NCI-H526 treated with DMSO at 0.1 percent for 48 hours (cell line): ENCODE measurements around the gene SPOP.
"Not testable (repeated sequence)": the region's sequence is repeated elsewhere in the genome, so short reads cannot be mapped to it uniquely, and the experiment has no call there.

Experiments
- DNase-seq: peaks from one replicate; lab custom pipeline; 2025; lab: John Stamatoyannopoulos, UW

The SPOP gene

GRCh38 chr17:49572806-49573420 is 105.0 kb downstream of the SPOP start:
- DNase-seq: no peak

DNA sequence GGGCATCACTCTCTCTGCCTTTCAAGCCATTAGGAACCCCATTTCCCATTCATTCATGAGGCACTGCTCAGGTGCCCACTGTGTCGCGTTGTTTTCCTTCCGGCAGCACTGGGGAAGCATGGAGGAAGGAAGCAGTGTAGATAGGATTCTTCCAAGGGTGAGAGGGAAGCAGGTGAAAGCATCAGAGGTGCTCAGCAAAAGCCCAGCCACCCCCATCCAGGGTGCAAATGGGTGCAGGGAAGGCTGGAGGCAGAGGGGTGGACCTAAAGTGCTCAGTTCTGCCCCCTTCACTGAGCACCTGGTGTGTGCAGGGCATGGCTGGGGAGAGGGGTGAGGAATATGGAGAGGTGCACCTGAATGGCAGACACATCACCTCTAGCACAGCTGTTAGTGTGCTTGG is 105.7 kb downstream of the SPOP start:
- no peak for DNase-seq

GRCh38 chr17:49571764-49572163 is 106.1 kb downstream of the SPOP start:
- no peak for DNase-seq

GRCh38 chr17:49571283-49571682 is 106.6 kb downstream of the SPOP start:
- DNase-seq: no peak

DNA sequence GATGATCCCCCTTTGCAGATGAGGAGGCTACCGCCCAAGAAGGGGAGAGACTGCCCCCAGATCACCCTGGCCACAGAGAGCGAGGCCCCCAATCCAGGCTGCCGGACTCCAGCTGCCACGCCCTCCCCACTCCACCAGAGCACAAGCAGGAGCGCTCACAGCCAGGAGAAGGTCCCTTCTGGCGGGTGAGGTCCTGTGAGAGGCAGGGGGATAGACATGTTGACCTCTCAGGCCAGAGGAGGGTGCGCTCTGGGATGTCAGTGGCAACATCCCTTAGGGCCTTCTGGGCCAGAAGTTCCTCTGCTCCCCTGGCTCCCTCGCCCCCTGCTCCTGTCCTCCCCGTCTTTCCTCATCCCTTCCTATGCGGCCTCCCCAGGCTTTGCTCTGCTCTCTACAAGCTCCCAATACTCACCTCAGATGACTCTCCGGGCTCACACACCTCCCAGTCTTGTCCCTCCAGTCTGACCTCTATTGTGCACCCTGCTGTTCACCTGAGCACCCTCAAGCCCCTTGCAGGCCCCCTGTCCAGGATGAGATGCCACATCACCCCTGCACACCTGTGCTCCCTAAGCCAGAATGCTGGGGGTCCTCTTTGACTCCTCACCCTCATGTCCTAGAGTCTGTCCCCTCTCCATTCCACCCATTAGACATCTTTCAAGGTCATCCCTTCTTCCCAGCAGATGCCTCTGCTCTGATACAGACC is 107.2 kb downstream of the SPOP start:
- no peak for DNase-seq

DNA sequence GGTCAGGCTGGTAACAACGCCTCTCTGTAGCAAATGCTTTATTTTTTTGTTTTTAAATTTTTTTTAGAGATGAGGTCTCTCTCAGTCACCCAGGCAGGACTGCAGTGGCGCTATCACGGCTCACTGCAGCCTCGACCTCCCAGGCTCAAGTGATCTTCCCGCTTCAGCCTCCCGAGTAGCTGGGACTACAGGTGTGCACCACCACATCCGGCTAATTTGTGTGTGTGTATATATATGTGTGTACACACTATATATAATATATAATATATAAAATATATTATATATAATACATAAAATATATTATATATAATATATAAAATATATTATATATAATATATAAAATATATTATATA is 109.2 kb downstream of the SPOP start:
- not testable (repeated sequence) for DNase-seq

GRCh38 chr17:49567871-49568694 is 109.8 kb downstream of the SPOP start:
- peak; percentile 69 for DNase-seq

DNA sequence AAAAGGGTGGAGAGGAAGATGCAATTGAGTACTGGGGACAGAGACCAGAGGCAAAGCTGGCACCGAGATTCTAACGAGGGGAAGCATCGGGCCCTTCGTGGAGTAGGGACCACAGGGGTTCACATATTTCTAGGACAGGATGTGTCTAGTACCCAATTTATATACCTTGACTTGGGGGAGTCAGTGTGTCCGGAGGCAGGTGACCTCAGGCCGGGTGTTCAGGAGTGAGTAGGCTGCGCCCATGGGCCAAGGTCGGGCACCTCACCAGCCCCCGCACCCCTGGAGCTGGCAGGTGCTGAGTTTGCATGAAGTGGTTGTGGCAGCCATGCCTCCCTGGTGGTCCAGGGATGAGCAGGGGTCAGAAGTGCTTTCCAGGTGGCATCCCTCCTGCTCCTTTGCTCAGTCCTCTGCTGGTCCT is 110.8 kb downstream of the SPOP start:
- DNase-seq: no peak

DNA sequence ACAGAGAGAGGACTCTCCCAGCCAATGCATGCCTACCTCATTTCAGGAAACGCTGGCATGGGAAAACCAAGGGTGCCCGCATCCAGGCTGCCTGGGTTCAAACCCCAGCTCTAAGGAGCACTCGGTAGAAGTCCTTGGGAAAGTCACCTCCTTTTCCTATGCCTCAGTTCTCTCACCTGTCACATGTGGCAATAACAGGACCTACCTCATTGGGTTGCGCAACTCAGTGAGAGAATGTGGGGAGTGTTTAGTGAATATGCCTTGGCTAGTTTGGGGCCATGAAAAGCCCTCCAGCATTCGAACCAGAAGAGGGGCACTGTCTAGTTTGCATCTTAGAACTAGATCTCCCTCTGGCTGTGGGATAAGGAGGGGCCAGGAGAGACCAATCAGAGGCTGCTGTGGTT is 111.2 kb downstream of the SPOP start:
- no peak for DNase-seq

GRCh38 chr17:49565948-49566491 is 111.9 kb downstream of the SPOP start:
- no peak for DNase-seq

- DNase-seq: no peak
These were observed 113.3 kb downstream of the SPOP start for GRCh38 chr17:49564638-49565037.

DNA sequence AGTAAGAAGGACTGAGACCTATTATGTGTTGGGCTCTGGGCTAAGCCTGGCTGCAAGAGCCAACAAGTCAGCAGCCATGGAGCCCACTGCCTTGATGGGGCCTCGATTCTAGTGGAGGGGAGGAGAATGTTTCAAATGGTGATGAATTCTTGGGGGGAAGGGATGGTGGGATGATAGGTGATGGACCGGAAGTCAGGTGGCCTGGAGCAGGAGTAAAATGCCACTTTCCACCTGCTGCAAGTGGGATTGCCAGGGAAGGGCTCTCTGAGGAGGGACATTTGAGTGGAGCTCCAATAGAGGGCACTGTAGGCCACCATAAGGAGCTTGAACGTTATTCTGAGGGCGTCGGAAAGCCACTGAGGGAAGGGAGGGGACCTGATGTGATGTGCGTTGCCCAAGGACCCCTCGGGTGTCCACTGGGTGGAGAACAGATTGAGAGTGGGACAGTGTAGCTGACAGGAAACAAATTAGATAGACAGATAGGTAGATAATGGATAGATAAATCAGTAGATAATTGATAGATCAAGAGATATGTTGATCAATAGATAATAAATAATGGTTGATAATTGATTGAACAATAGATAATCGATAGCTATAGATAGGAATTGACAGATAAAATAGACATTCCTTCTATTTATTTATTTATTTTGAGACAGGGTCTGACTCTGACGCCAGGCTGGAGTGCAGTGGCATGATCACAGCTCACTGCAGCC is 120.4 kb downstream of the SPOP start:
- DNase-seq: peak; percentile 49

DNA sequence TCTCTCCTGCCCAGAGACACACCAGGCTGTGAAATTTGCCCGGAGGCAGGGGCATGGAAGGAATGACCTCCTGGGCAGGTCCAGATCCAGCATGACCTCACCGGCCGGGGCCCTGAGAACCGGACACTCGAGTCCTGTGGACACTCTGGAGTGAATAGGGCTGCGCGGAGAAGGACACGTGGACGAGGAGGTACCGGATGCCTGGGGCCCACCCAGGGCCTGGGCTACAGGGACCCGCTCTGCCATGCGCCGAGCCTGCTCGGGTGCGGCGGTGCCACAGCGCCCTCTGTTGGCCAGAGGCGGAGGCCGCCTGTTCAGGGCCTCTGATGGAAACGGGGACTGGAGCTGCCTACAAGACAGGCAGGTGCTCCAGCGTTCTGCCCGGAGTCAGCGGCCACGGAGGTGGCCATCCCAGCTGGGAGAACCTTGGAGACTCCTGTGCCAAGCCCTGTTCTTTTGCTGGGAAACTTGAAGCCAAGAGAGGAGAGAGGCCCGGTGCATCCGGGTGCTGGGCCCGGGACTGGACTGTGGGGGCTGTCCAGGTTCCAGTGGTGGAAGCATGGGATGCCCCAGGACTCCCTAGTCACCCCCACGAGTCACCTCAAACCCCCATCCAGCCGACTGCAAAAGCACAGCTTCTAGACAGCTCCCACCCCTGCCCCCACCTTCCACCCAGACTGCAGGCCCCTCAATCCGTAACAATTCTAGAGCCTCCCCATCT is 121.5 kb downstream of the SPOP start:
- DNase-seq: peak; percentile 69

DNA sequence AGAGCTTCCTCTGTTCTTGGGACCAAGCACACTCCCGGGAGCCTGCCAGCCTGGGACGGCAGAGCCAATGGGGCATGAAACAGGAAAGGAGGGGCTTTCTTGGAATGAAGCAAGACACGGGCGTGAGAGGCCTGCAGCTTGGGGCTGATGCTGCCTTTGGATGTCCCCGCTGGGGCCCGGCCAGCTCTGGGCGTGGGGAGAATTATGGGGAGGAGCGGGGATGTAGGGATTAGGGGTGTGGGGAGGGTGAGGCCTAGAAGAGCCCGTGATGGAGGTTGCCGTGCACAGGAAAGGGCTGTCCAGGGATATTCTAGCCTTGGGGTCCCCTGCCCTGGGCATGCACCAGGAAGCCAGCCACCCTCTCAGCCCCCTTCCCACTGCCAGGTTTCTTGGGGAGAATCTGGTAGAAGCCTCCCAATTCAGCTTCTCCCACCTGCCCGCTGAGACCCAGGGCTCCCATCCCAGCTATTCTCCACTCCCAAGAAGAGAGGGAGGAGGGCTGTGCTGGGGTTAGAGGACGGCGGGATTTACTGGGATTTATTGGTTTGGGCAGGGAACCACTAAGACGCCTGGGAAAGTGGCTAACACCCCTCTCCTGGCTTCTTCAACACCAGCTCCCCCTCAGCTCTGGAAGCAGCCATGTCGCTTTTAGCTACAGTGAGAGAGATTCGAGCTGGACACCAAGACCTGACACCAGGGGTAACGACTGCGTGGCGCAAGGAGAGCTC is 122.2 kb downstream of the SPOP start:
- DNase-seq: no peak

- DNase-seq: no peak
These were observed 123.0 kb downstream of the SPOP start for GRCh38 chr17:49554694-49555494.

GRCh38 chr17:49553676-49554335 is 124.1 kb downstream of the SPOP start:
- no peak for DNase-seq

DNA sequence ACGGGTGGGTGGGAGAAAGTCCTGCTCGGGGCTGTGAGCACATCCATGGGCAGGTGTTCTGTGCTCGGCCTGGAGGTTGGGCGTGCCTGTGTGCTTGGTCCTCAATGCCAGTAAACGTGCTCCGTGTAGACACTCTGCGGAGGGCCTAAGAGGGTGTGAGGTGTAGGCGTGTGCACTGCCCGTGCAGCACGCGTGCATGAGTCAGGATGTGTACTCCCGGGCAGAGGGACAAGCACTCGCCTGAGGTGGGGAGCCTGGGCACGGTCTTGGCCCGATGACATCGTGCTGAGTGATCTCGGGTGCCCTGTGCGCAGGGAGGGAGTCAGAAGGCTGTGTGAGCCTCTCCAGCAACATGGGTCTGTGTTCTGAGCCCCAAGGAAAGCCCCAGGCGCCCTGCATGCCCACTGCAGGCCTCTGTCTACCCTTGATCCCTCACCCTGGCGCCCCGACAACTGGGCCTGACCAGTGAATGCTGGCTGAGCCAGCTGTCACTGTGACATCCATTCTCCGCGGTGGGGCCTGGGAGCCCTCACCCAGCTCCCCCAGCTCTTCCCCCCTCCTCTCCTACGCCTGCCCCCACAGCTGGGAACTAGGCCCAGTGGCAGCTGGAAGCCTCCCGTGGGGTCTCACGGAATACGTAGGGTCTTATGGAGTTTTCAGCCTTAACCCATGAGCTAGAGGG is 125.7 kb downstream of the SPOP start:
- no peak for DNase-seq

GRCh38 chr17:49551221-49552069 is 126.5 kb downstream of the SPOP start:
- no peak for DNase-seq
